ENCODE data around the gene SERTM2. TPM values are rescaled to one million over a fixed set of nuclear protein-coding genes. Genes with fewer than 3 reads are reported as not detected.

Gene SERTM2
- total RNA-seq, 1 donor from 2014 or later = not detected

- DNase-seq (ENCODE audit: low read depth, low spot score) = no peak
- Mint-ChIP-seq H3K9me3 (no peaks in the 10 kb centered on the region), H3K27ac (ENCODE audit: unreplicated experiment) (peak overlapping the region; percentile 21), H3K36me3 (ENCODE audit: low read depth) (no peaks in the 10 kb centered on the region), H3K4me1 (peaks cover 11% of the 10 kb centered on the region), H3K27me3 (ENCODE audit: low read depth) (no peaks in the 10 kb centered on the region), H3K4me3 (no peak overlapping the region)
- no peak for TF ChIP-seq CTCF (conservative IDR thresholded peaks at IDR 0.05)
These were observed 44.0 kb downstream of the SERTM2 start for GRCh38 chrX:111555406-111555958.

GRCh38 chrX:111560801-111561200 is 49.4 kb downstream of the SERTM2 start:
- Mint-ChIP-seq H3K27me3 (ENCODE audit: low read depth) (no peaks in the 10 kb centered on the region), H3K27ac (ENCODE audit: unreplicated experiment) (peak overlapping the region; percentile 20), H3K4me3 (no peak overlapping the region), H3K4me1 (peaks cover 6% of the 10 kb centered on the region), H3K9me3 (no peaks in the 10 kb centered on the region), H3K36me3 (ENCODE audit: low read depth) (no peaks in the 10 kb centered on the region)
- no peak for TF ChIP-seq CTCF (conservative IDR thresholded peaks at IDR 0.05)
- no peak for DNase-seq (ENCODE audit: low read depth, low spot score)

- H3K27ac Mint-ChIP-seq (ENCODE audit: unreplicated experiment) = no peak overlapping the region
- no peaks in the 10 kb centered on the region for H3K27me3 Mint-ChIP-seq (ENCODE audit: low read depth)
- no peak for TF ChIP-seq CTCF (conservative IDR thresholded peaks at IDR 0.05)
These were observed 50.4 kb downstream of the SERTM2 start for GRCh38 chrX:111561851-111562250.

GRCh38 chrX:111567542-111568255 is 56.3 kb downstream of the SERTM2 start:
- no peaks in the 10 kb centered on the region for H3K27me3 Mint-ChIP-seq (ENCODE audit: low read depth)
- no peak overlapping the region for H3K27ac Mint-ChIP-seq (ENCODE audit: unreplicated experiment)
- H3K4me3 Mint-ChIP-seq = no peak overlapping the region
- H3K36me3 Mint-ChIP-seq (ENCODE audit: low read depth) = no peaks in the 10 kb centered on the region
- no peak for DNase-seq (ENCODE audit: low read depth, low spot score)
- H3K4me1 Mint-ChIP-seq = peaks cover 16% of the 10 kb centered on the region
- TF ChIP-seq CTCF (conservative IDR thresholded peaks at IDR 0.05) = no peak
- H3K9me3 Mint-ChIP-seq = peaks cover 3% of the 10 kb centered on the region

More at GRCh38 chrX:111561851-111562250, 50.4 kb downstream of the SERTM2 start:
- Mint-ChIP-seq H3K4me1 (peaks cover 2% of the 10 kb centered on the region), H3K4me3 (no peak overlapping the region), H3K9me3 (no peaks in the 10 kb centered on the region), H3K36me3 (ENCODE audit: low read depth) (no peaks in the 10 kb centered on the region)
- no peak for DNase-seq (ENCODE audit: low read depth, low spot score)

- Mint-ChIP-seq H3K4me1 (peaks cover 16% of the 10 kb centered on the region), H3K27me3 (ENCODE audit: low read depth) (no peaks in the 10 kb centered on the region), H3K36me3 (ENCODE audit: low read depth) (no peaks in the 10 kb centered on the region), H3K9me3 (peaks cover 3% of the 10 kb centered on the region), H3K27ac (ENCODE audit: unreplicated experiment) (no peak overlapping the region), H3K4me3 (no peak overlapping the region)
- TF ChIP-seq CTCF (conservative IDR thresholded peaks at IDR 0.05) = peak; percentile 61
- DNase-seq (ENCODE audit: low read depth, low spot score) = no peak
These were observed 56.9 kb downstream of the SERTM2 start for GRCh38 chrX:111568354-111568753.
